Psoas muscle (tissue), 8 donors: Measurements from ENCODE around the gene CD4. TPM values are rescaled to one million over a fixed set of nuclear protein-coding genes. Genes with fewer than 3 reads are reported as not detected.

Source experiments
- ATAC-seq, 4 donors: fragments of 200-7000 bp; cut with Tn5 transposase; one replicate each; pipeline ENCODE4 v1.9.1; 2020; ENCODE audit warnings: moderate library complexity in 3 of 4, mild to moderate bottlenecking in 2 of 4
- DNase-seq, 2 donors: peaks; one replicate each; pipeline ENCODE4 v3.0.0-alpha.2; 2020
- H3K27ac ChIP-seq: fragments of 200-600 bp; one replicate; pipeline ENCODE4 v1.8.0; 2022
- H3K27me3 ChIP-seq, 3 donors: fragments of 200-600 bp in 1 of 3; one replicate each; pipeline versions ENCODE4 v1.6.1 to v1.8.0; 2013 to 2022; ENCODE audit warnings: low read length in 2 of 3, mild to moderate bottlenecking in 2 of 3, moderate library complexity in 1 of 3; ENCODE audit not compliant: insufficient read depth in 3 of 3
- H3K36me3 ChIP-seq, 2 donors: fragments of 200-600 bp in 1 of 2; one replicate each; pipeline versions ENCODE4 v1.6.1 to v1.8.0; 2013 to 2022; ENCODE audit warnings: low read depth in 1 of 2, mild to moderate bottlenecking in 1 of 2, moderate library complexity in 1 of 2; ENCODE audit not compliant: insufficient read depth in 1 of 2
- H3K4me1 ChIP-seq: fragments of 200-600 bp; one replicate; pipeline ENCODE4 v1.8.0; 2022
- H3K4me3 ChIP-seq: fragments of 200-600 bp; one replicate; pipeline ENCODE4 v1.8.0; 2022; ENCODE audit warnings: mild to moderate bottlenecking
- H3K9me3 ChIP-seq: fragments of 200-600 bp; one replicate; pipeline ENCODE4 v1.8.0; 2022
- CTCF ChIP-seq: fragments of 200-600 bp; IDR thresholded peaks from one replicate; pipeline ENCODE4 v1.8.0; 2022; ENCODE audit warnings: antibody characterized with exemption
- WGBS, 3 donors: extraction: QIAGEN DNeasy Blood & Tissue Kit; methylation state at CpG; one replicate each; pipeline versions ENCODE4 v1.1.6 to v1.1.7; 2013; 5-methylcytosine and 5-hydroxymethylcytosine counted together
- intact Hi-C, 2 donors: fragments of 100-400 bp; cut with DNase I; formaldehyde crosslinking; loops; one replicate each; pipeline versions ENCODE4 v1.11.0 to v1.14.2; 2022
- polyA plus RNA-seq, 3 donors: library from polyadenylated mRNA; stranded (reverse); fragments of 200-250 nt; gene quantifications; one replicate each; pipeline ENCODE4 v1.2.3, GENCODE V29; 2013
- total RNA-seq, 4 donors: library from RNA; stranded (reverse); fragmentation: NEBNext Ultra II Directional in 2 of 4; extraction: Animal tissue kit (Norgen Biotek cat#: 25700) in 2 of 4; gene quantifications; one replicate each; pipeline versions ENCODE4 v1.2.1 to v1.2.4, GENCODE V29; 2021 to 2023
- donor health status: healthy with polysubstance abuse.
- donor health status: DM: no; HTN: no; CAD: no; lungs with moderate emphysema.
- donor health status: Bipolar disorder and iron deficiency.
- donor health status: healthy.
- donor health status: DM: yes; HTN: yes; CAD: no.
- donor health status: DM: no; HTN: no; CAD: no.
- donor health status: DM: no; HTN: no; CAD: no.
- donor health status: DM: yes; HTN: yes; CAD: no.

The CD4 gene
- total and polyA plus RNA-seq, 7 donors = 0.47 to 4.9 (median 2.3) TPM

GRCh38 chr12:6813363-6813762, 24.0 kb downstream of the CD4 start:
- DNase-seq (no peak), ATAC-seq (no peak)
- TF ChIP-seq CTCF = no peak

GRCh38 chr12:6816598-6816997, 27.3 kb downstream of the CD4 start:
- DNase-seq (no peak), ATAC-seq (no peak)
- TF ChIP-seq CTCF = no peak
- 72 to 79% (median 72%) methylated on average over 3 of the region's 3 CpGs for WGBS, 3 donors
- intact Hi-C loops = no loop called here
- no peak overlapping the region for H3K27ac ChIP-seq
- H3K4me1 ChIP-seq = no peaks in the 10 kb centered on the region
- H3K27me3 ChIP-seq = peaks cover 0 to 3% (median 2%) of the 10 kb centered on the region in 3 donors
- H3K4me3 ChIP-seq = no peak overlapping the region
- no peaks in the 10 kb centered on the region for H3K36me3 ChIP-seq
- no peaks in the 10 kb centered on the region for H3K9me3 ChIP-seq

More at GRCh38 chr12:6813363-6813762, 24.0 kb downstream of the CD4 start:
- Histone ChIP-seq H3K9me3 (no peaks in the 10 kb centered on the region), H3K27me3 (no peaks in the 10 kb centered on the region), H3K4me3 (no peak overlapping the region), H3K4me1 (no peaks in the 10 kb centered on the region), H3K36me3 (no peaks in the 10 kb centered on the region), H3K27ac (no peak overlapping the region)
- 62 to 71% (median 69%) methylated on average over 4 of the region's 4 CpGs for WGBS, 3 donors
- intact Hi-C loops = no loop called here

GRCh38 chr12:6817098-6817497, 27.8 kb downstream of the CD4 start:
- H3K4me1 ChIP-seq = no peaks in the 10 kb centered on the region
- H3K36me3 ChIP-seq = no peaks in the 10 kb centered on the region
- DNase-seq (no peak), ATAC-seq (no peak)
- 78 to 90% (median 80%) methylated on average over 8 of the region's 8 CpGs for WGBS, 3 donors
- intact Hi-C loops = no loop called here
- H3K9me3 ChIP-seq = no peaks in the 10 kb centered on the region
- no peak overlapping the region for H3K27ac ChIP-seq
- no peak overlapping the region for H3K4me3 ChIP-seq
- peaks cover 0 to 7% (median 6%) of the 10 kb centered on the region in 3 donors for H3K27me3 ChIP-seq
- TF ChIP-seq CTCF = no peak

GRCh38 chr12:6817662-6818157, 28.4 kb downstream of the CD4 start:
- intact Hi-C loops = no loop called here
- H3K27me3 ChIP-seq = peaks cover 0 to 12% (median 8%) of the 10 kb centered on the region in 3 donors
- H3K36me3 ChIP-seq = no peaks in the 10 kb centered on the region
- ATAC-seq (no peak), DNase-seq (no peak)
- no peak overlapping the region for H3K4me3 ChIP-seq
- H3K9me3 ChIP-seq = no peaks in the 10 kb centered on the region
- no peak overlapping the region for H3K27ac ChIP-seq
- WGBS, 3 donors = 83 to 91% (median 91%) methylated on average over 20 of the region's 20 CpGs
- no peak for TF ChIP-seq CTCF
- no peaks in the 10 kb centered on the region for H3K4me1 ChIP-seq

DNA sequence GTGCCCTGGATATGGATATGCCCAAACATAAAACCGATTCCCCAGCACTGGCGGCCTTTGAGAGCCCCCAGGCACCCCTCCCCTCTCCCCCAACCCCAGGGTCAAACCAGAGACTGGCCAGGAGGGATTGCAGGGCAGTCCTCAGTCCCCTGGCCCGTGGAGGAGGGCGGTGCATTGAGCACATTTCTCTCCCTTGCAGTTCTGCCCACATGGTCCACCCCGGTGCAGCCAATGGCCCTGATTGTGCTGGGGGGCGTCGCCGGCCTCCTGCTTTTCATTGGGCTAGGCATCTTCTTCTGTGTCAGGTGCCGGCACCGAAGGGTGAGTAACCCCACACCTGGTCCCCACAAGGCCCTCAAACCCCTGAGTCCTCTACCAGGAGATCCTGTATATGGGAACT, 28.9 kb downstream of the CD4 start:
- 69 to 77% (median 75%) methylated on average over 10 of the region's 10 CpGs for WGBS, 3 donors
- H3K27ac ChIP-seq = no peak overlapping the region
- no peaks in the 10 kb centered on the region for H3K4me1 ChIP-seq
- intact Hi-C loops = no loop called here
- H3K9me3 ChIP-seq = no peaks in the 10 kb centered on the region
- peaks cover 0 to 17% (median 11%) of the 10 kb centered on the region in 3 donors for H3K27me3 ChIP-seq
- H3K4me3 ChIP-seq = no peak overlapping the region
- no peak for ATAC-seq
- no peak for DNase-seq
- H3K36me3 ChIP-seq = no peaks in the 10 kb centered on the region
- no peak for TF ChIP-seq CTCF
